HEK293 (cell line): ENCODE measurements around the gene IL23R.

ENCODE experiments used
- PATZ1 ChIP-seq: fragments of 450-650 bp; formaldehyde crosslinking; IDR thresholded peaks from 2 replicates; pipeline ENCODE4 v1.5.1; 2016; ENCODE audit warnings: missing biosample characterization, missing genetic modification characterization
- PRDM10 ChIP-seq: fragments of 450-650 bp; formaldehyde crosslinking; IDR thresholded peaks from 2 replicates; pipeline ENCODE4 v1.5.1; 2016; ENCODE audit warnings: missing biosample characterization, missing genetic modification characterization
- ZBTB20 ChIP-seq: fragments of 450-650 bp; formaldehyde crosslinking; IDR thresholded peaks from 2 replicates; pipeline ENCODE4 v1.5.1; 2016; ENCODE audit warnings: missing biosample characterization, missing genetic modification characterization
- ZNF148 ChIP-seq: fragments of 450-650 bp; formaldehyde crosslinking; IDR thresholded peaks from 2 replicates; pipeline ENCODE4 v1.5.0; 2017; ENCODE audit warnings: missing biosample characterization, missing genetic modification characterization, borderline replicate concordance
- ZNF837 ChIP-seq: fragments of 450-650 bp; formaldehyde crosslinking; IDR thresholded peaks from 2 replicates; pipeline ENCODE4 v1.5.1; 2016; ENCODE audit warnings: missing biosample characterization, missing genetic modification characterization
- ZNF843 ChIP-seq: fragments of 450-650 bp; formaldehyde crosslinking; IDR thresholded peaks from 2 replicates; pipeline ENCODE4 v1.5.1; 2016; ENCODE audit warnings: missing biosample characterization, missing genetic modification characterization
- TF ChIP-seq, protein P1 (sequence below): fragments of 450-650 bp; formaldehyde crosslinking; IDR thresholded peaks from 2 replicates; pipeline ENCODE4 v1.5.1; 2016; ENCODE audit warnings: missing biosample characterization, missing genetic modification characterization
- TF ChIP-seq, protein P2 (sequence below): fragments of 450-650 bp; IDR thresholded peaks from 2 replicates; pipeline ENCODE4 v1.5.1; 2018; ENCODE audit warnings: missing biosample characterization, missing genetic modification characterization
- TF ChIP-seq, protein P3 (sequence below): fragments of 450-650 bp; formaldehyde crosslinking; IDR thresholded peaks from 2 replicates; pipeline ENCODE4 v1.5.1; 2016; ENCODE audit warnings: missing biosample characterization, missing genetic modification characterization
- TF ChIP-seq, protein P4 (sequence below): fragments of 450-650 bp; formaldehyde crosslinking; IDR thresholded peaks from 2 replicates; pipeline ENCODE4 v1.5.1; 2016; ENCODE audit warnings: missing biosample characterization, missing genetic modification characterization

DNA sequence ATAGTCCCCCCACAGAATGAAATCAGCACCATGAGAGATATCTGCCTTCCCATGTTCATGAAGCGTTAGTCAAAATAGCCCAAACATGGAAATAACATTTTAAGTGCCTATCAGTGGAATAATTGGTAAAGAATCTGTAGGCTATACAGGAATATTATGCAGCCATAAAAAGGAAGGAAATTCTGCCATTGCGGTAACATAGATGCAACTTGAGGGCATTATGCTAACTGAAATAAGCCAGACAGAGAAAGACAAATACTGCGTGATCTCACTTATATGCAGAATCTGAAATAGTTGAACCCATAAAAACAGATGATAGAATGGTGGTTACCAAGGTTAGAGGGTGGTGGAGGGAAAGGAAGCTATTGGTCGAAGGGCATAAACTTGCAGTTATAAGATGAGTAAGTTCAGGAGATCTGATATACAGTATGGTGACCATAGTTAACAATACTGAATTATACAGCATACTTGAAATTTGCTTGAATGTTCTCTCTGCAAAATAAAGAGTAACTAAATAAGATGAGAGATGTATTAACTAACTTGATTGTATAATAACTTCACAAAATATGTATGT is 699 bp upstream of the IL23R start:
- TF ChIP-seq ZNF148 (tag by site-specific recombination) (no peak), PRDM10 (tag by site-specific recombination) (no peak), ZNF837 (tag by site-specific recombination) (no peak), PATZ1 (tag by site-specific recombination) (no peak), ZNF843 (tag by site-specific recombination) (no peak), ZBTB20 (tag by site-specific recombination) (no peak)
- TF ChIP-seq, protein P1, sequence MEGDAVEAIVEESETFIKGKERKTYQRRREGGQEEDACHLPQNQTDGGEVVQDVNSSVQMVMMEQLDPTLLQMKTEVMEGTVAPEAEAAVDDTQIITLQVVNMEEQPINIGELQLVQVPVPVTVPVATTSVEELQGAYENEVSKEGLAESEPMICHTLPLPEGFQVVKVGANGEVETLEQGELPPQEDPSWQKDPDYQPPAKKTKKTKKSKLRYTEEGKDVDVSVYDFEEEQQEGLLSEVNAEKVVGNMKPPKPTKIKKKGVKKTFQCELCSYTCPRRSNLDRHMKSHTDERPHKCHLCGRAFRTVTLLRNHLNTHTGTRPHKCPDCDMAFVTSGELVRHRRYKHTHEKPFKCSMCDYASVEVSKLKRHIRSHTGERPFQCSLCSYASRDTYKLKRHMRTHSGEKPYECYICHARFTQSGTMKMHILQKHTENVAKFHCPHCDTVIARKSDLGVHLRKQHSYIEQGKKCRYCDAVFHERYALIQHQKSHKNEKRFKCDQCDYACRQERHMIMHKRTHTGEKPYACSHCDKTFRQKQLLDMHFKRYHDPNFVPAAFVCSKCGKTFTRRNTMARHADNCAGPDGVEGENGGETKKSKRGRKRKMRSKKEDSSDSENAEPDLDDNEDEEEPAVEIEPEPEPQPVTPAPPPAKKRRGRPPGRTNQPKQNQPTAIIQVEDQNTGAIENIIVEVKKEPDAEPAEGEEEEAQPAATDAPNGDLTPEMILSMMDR (tag by site-specific recombination): no peak
- TF ChIP-seq, protein P2, sequence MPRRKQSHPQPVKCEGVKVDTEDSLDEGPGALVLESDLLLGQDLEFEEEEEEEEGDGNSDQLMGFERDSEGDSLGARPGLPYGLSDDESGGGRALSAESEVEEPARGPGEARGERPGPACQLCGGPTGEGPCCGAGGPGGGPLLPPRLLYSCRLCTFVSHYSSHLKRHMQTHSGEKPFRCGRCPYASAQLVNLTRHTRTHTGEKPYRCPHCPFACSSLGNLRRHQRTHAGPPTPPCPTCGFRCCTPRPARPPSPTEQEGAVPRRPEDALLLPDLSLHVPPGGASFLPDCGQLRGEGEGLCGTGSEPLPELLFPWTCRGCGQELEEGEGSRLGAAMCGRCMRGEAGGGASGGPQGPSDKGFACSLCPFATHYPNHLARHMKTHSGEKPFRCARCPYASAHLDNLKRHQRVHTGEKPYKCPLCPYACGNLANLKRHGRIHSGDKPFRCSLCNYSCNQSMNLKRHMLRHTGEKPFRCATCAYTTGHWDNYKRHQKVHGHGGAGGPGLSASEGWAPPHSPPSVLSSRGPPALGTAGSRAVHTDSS: no peak
- TF ChIP-seq, protein P3, sequence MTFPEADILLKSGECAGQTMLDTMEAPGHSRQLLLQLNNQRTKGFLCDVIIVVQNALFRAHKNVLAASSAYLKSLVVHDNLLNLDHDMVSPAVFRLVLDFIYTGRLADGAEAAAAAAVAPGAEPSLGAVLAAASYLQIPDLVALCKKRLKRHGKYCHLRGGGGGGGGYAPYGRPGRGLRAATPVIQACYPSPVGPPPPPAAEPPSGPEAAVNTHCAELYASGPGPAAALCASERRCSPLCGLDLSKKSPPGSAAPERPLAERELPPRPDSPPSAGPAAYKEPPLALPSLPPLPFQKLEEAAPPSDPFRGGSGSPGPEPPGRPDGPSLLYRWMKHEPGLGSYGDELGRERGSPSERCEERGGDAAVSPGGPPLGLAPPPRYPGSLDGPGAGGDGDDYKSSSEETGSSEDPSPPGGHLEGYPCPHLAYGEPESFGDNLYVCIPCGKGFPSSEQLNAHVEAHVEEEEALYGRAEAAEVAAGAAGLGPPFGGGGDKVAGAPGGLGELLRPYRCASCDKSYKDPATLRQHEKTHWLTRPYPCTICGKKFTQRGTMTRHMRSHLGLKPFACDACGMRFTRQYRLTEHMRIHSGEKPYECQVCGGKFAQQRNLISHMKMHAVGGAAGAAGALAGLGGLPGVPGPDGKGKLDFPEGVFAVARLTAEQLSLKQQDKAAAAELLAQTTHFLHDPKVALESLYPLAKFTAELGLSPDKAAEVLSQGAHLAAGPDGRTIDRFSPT (tag by site-specific recombination): no peak
- TF ChIP-seq, protein P4, sequence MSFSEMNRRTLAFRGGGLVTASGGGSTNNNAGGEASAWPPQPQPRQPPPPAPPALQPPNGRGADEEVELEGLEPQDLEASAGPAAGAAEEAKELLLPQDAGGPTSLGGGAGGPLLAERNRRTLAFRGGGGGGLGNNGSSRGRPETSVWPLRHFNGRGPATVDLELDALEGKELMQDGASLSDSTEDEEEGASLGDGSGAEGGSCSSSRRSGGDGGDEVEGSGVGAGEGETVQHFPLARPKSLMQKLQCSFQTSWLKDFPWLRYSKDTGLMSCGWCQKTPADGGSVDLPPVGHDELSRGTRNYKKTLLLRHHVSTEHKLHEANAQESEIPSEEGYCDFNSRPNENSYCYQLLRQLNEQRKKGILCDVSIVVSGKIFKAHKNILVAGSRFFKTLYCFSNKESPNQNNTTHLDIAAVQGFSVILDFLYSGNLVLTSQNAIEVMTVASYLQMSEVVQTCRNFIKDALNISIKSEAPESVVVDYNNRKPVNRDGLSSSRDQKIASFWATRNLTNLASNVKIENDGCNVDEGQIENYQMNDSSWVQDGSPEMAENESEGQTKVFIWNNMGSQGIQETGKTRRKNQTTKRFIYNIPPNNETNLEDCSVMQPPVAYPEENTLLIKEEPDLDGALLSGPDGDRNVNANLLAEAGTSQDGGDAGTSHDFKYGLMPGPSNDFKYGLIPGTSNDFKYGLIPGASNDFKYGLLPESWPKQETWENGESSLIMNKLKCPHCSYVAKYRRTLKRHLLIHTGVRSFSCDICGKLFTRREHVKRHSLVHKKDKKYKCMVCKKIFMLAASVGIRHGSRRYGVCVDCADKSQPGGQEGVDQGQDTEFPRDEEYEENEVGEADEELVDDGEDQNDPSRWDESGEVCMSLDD (tag by site-specific recombination): no peak
